HepG2 (cell line): ENCODE measurements around the gene RNF11. TPM values are rescaled to one million over a fixed set of nuclear protein-coding genes. Genes with fewer than 3 reads are reported as not detected.

Experiments
- ATAC-seq: fragments of 200-7000 bp; cut with Tn5 transposase; 3 replicates; pipeline ENCODE4 v1.9.1; 2020; ENCODE audit warnings: mild to moderate bottlenecking, moderate library complexity
- BruUV-seq: library from RNA; stranded (reverse); fragments of 400-500 nt; replicated peaks from 2 replicates; lab custom pipeline; 2021; lab: Mats Ljungman, UMichigan
- CTCF ChIA-PET: fragments of 300-600 bp; formaldehyde crosslinking; extraction: SDS; loops from one replicate; lab custom pipeline; 2021; ENCODE audit warnings: low total read pairs, inconsistent platforms, low intra/inter-chr PET ratio; lab: Yijun Ruan, JAX
- POLR2A ChIA-PET: fragments of 350-600 bp; sonication (Branson Sonifier 250); formaldehyde crosslinking; loops from one replicate; lab custom pipeline; 2020; ENCODE audit warnings: antibody characterized with exemption, inconsistent platforms; lab: Yijun Ruan, JAX
- DNase-seq: peaks from one replicate; pipeline ENCODE4 v3.0.0-alpha.2; 2015; ENCODE audit warnings: low spot score
- FAIRE-seq: peaks from 3 replicates; lab custom pipeline; 2011; peaks lifted over from hg19 to GRCh38; lab: Jason Lieb, UNC
- H2AFZ ChIP-seq: one replicate; pipeline ENCODE4 v1.6.1; 2011; ENCODE audit warnings: low read length, inconsistent platforms
- H3K27ac ChIP-seq: fragments of 300-600 bp; 3 replicates; pipeline ENCODE4 v1.8.0; 2011; ENCODE audit warnings: mixed run types, mild to moderate bottlenecking, mixed read lengths, low read length, inconsistent platforms; ENCODE audit not compliant: insufficient read depth; ENCODE audit errors: extremely low read length
- H3K27me3 ChIP-seq, 2 experiments: fragments of 200-600 bp in 1 of 2; 2 replicates in 1 of 2; 3 replicates in 1 of 2; pipeline versions ENCODE4 v1.6.0 to v1.8.0; 2011; ENCODE audit warnings: low read length in 2 of 2, mild to moderate bottlenecking in 2 of 2, moderate library complexity in 2 of 2, inconsistent platforms in 1 of 2; ENCODE audit not compliant: insufficient read depth in 2 of 2, control insufficient read depth in 1 of 2
- H3K36me3 ChIP-seq, 2 experiments: fragments of 200-600 bp in 1 of 2; replicated peaks in 1 of 2; 2 replicates in 1 of 2; 3 replicates in 1 of 2; pipeline versions ENCODE4 v1.5.1 to v1.8.0; 2011; ENCODE audit warnings: low read length in 2 of 2, inconsistent platforms in 1 of 2; ENCODE audit not compliant: insufficient read depth in 2 of 2, control insufficient read depth in 1 of 2
- H3K4me1 ChIP-seq: 2 replicates; pipeline ENCODE4 v1.5.1; 2012; ENCODE audit warnings: low read length, inconsistent platforms; ENCODE audit not compliant: insufficient read depth
- H3K4me2 ChIP-seq: 2 replicates; pipeline ENCODE4 v1.6.0; 2011; ENCODE audit warnings: low read depth, low read length, inconsistent platforms
- H3K4me3 ChIP-seq, 3 experiments: fragments of 200-600 bp in 1 of 3; sonication (generic), shearing (Covaris generic) in 1 of 3; replicated peaks in 1 of 3; 2 replicates each; pipeline ENCODE4 v1.5.1; 2011 to 2016; ENCODE audit warnings: low read length in 3 of 3, inconsistent platforms in 2 of 3, low read depth in 2 of 3, mild to moderate bottlenecking in 2 of 3, control low read depth in 1 of 3, mixed read lengths in 1 of 3; ENCODE audit not compliant: insufficient read depth in 1 of 3
- H3K79me2 ChIP-seq: one replicate; pipeline ENCODE4 v1.6.1; 2011; ENCODE audit warnings: low read length, inconsistent platforms; ENCODE audit not compliant: insufficient read depth
- H3K9ac ChIP-seq: 2 replicates; pipeline ENCODE4 v1.6.0; 2011; ENCODE audit warnings: mild to moderate bottlenecking, low read depth, low read length, inconsistent platforms; ENCODE audit not compliant: insufficient read depth
- H3K9me3 ChIP-seq: 2 replicates; pipeline ENCODE4 v1.5.1; 2012; ENCODE audit warnings: mild to moderate bottlenecking, low read length
- H4K20me1 ChIP-seq: 2 replicates; pipeline ENCODE4 v1.6.0; 2011; ENCODE audit warnings: inconsistent platforms, mild to moderate bottlenecking, low read length, moderate library complexity; ENCODE audit not compliant: insufficient read depth
- GFI1 ChIP-seq: sonication (generic); formaldehyde crosslinking; IDR thresholded peaks from 2 replicates; pipeline ENCODE4 v1.5.0; 2020; ENCODE audit warnings: missing genetic modification reagents, mild to moderate bottlenecking, borderline replicate concordance
- MED1 ChIP-seq: sonication (generic); formaldehyde crosslinking; IDR thresholded peaks from 2 replicates; pipeline ENCODE4 v1.4.0; 2020; ENCODE audit warnings: missing genetic modification reagents
- NFE2L1 ChIP-seq: sonication (generic); formaldehyde crosslinking; IDR thresholded peaks from 2 replicates; pipeline ENCODE4 v1.4.0; 2020; ENCODE audit warnings: missing genetic modification reagents, mild to moderate bottlenecking, borderline replicate concordance
- SMAD9 ChIP-seq: sonication (generic); formaldehyde crosslinking; IDR thresholded peaks from 2 replicates; pipeline ENCODE4 v1.5.1; 2020; ENCODE audit warnings: mild to moderate bottlenecking, missing genetic modification reagents
- SMARCC2 ChIP-seq: fragments of 450-650 bp; IDR thresholded peaks from 2 replicates; pipeline ENCODE4 v1.6.1; 2017; ENCODE audit warnings: antibody characterized with exemption, mild to moderate bottlenecking
- SOX5 ChIP-seq: IDR thresholded peaks from 2 replicates; pipeline ENCODE4 v1.6.1; 2016; ENCODE audit warnings: borderline replicate concordance
- SPEN ChIP-seq: sonication (generic); formaldehyde crosslinking; IDR thresholded peaks from 2 replicates; pipeline ENCODE4 v1.5.1; 2020; ENCODE audit warnings: low read depth, mild to moderate bottlenecking, missing genetic modification reagents
- TGIF2 ChIP-seq: IDR thresholded peaks from 2 replicates; pipeline ENCODE4 v1.6.1; 2016; ENCODE audit warnings: control low read depth, missing compliant biosample characterization
- ZFP36 ChIP-seq: fragments of 150-350 bp; IDR thresholded peaks from 2 replicates; pipeline ENCODE4 v1.6.1; 2018; ENCODE audit warnings: borderline replicate concordance, low read length, low read depth; ENCODE audit not compliant: partially characterized antibody
- ZNF329 ChIP-seq: sonication (generic); formaldehyde crosslinking; IDR thresholded peaks from 2 replicates; pipeline ENCODE4 v1.9.0; 2021; ENCODE audit warnings: low read depth, mild to moderate bottlenecking, missing genetic modification reagents
- ZNF431 ChIP-seq: sonication (generic); formaldehyde crosslinking; IDR thresholded peaks from 2 replicates; pipeline ENCODE4 v1.9.0; 2022; ENCODE audit warnings: missing genetic modification reagents, low read depth, mild to moderate bottlenecking, borderline replicate concordance
- ZNF576 ChIP-seq: sonication (generic); formaldehyde crosslinking; IDR thresholded peaks from 2 replicates; pipeline ENCODE4 v1.4.0; 2020; ENCODE audit warnings: mild to moderate bottlenecking, missing genetic modification reagents
- ZNF740 ChIP-seq: sonication (generic); formaldehyde crosslinking; IDR thresholded peaks from 2 replicates; pipeline ENCODE4 v1.4.0; 2020; ENCODE audit warnings: missing genetic modification reagents
- ZSCAN21 ChIP-seq: sonication (generic); formaldehyde crosslinking; IDR thresholded peaks from 2 replicates; pipeline ENCODE4 v1.8.0; 2022; ENCODE audit warnings: mild to moderate bottlenecking, missing genetic modification reagents, moderate library complexity, borderline replicate concordance
- WGBS: methylation state at CpG from one replicate; pipeline ENCODE4 v1.1.6; 2017; ENCODE audit warnings: low lambda C conversion rate; 5-methylcytosine and 5-hydroxymethylcytosine counted together
- in situ Hi-C: cut with HindIII; loops from 2 replicates; pipeline ENCODE4 v1.10.0; 2017; ENCODE audit warnings: low pct_unique_long_range_greater_than_20kb; ENCODE audit not compliant: extremely low pct_ligation_motif_present
- intact Hi-C: fragments of 100-400 bp; cut with micrococcal nuclease; formaldehyde crosslinking; loops from one replicate; pipeline ENCODE4 v1.10.0; 2022; ENCODE audit not compliant: unreplicated experiment
- polyA plus RNA-seq, 8 experiments: library from polyadenylated mRNA; depleted of rRNA in 3 of 8; stranded (reverse) in 7 of 8; unstranded in 1 of 8; fragments of >200 nt; fragmentation: Illumina TruSeq in 4 of 8; extraction: Trizol in 4 of 8; gene quantifications; 2 replicates each; pipeline versions ENCODE4 v1.2.1 to v1.2.3, GENCODE V29; 2011 to 2016; ENCODE audit warnings: low read depth in 4 of 8, missing spikeins in 1 of 8, mixed read lengths in 1 of 8; ENCODE audit not compliant: insufficient read depth in 1 of 8
- total RNA-seq, 5 experiments: library from RNA; depleted of rRNA; stranded (reverse); fragments of >200 nt; fragmentation: Illumina TruSeq; extraction: Trizol; gene quantifications; 2 replicates each; pipeline ENCODE4 v1.2.3, GENCODE V29; 2016; ENCODE audit warnings: low read depth in 1 of 5
- TF ChIP-seq, protein P1 (sequence below): sonication (generic); formaldehyde crosslinking; IDR thresholded peaks from 2 replicates; pipeline ENCODE4 v1.4.0; 2020; ENCODE audit warnings: missing genetic modification reagents, borderline replicate concordance
- TF ChIP-seq, protein P2 (sequence below): sonication (generic); formaldehyde crosslinking; IDR thresholded peaks from 2 replicates; pipeline ENCODE4 v1.4.0; 2020; ENCODE audit warnings: mild to moderate bottlenecking, low read depth, missing genetic modification reagents
- TF ChIP-seq, protein P3 (sequence below): sonication (generic); formaldehyde crosslinking; IDR thresholded peaks from 2 replicates; pipeline ENCODE4 v1.4.0; 2020; ENCODE audit warnings: missing genetic modification reagents, mild to moderate bottlenecking, borderline replicate concordance

RNF11 gene
- total and polyA plus RNA-seq, 2 of the 13 experiments (the other 11 are each of a cell fraction or from before 2014, with no cell fraction given), result 41.2 to 48.8 TPM

- TF ChIP-seq, protein P1, sequence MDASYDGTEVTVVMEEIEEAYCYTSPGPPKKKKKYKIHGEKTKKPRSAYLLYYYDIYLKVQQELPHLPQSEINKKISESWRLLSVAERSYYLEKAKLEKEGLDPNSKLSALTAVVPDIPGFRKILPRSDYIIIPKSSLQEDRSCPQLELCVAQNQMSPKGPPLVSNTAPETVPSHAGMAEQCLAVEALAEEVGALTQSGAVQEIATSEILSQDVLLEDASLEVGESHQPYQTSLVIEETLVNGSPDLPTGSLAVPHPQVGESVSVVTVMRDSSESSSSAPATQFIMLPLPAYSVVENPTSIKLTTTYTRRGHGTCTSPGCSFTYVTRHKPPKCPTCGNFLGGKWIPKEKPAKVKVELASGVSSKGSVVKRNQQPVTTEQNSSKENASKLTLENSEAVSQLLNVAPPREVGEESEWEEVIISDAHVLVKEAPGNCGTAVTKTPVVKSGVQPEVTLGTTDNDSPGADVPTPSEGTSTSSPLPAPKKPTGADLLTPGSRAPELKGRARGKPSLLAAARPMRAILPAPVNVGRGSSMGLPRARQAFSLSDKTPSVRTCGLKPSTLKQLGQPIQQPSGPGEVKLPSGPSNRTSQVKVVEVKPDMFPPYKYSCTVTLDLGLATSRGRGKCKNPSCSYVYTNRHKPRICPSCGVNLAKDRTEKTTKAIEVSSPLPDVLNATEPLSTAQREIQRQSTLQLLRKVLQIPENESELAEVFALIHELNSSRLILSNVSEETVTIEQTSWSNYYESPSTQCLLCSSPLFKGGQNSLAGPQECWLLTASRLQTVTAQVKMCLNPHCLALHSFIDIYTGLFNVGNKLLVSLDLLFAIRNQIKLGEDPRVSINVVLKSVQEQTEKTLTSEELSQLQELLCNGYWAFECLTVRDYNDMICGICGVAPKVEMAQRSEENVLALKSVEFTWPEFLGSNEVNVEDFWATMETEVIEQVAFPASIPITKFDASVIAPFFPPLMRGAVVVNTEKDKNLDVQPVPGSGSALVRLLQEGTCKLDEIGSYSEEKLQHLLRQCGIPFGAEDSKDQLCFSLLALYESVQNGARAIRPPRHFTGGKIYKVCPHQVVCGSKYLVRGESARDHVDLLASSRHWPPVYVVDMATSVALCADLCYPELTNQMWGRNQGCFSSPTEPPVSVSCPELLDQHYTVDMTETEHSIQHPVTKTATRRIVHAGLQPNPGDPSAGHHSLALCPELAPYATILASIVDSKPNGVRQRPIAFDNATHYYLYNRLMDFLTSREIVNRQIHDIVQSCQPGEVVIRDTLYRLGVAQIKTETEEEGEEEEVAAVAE (CRISPR knock-in tag), result no peak
- no peak for TF ChIP-seq NFE2L1 (CRISPR knock-in tag)
- no peak for TF ChIP-seq ZFP36
- TF ChIP-seq ZSCAN21, result no peak
- TF ChIP-seq SMARCC2, result no peak
Measured at GRCh38 chr1:51203121-51203873, 32.8 kb upstream of the RNF11 start (continued).

DNA sequence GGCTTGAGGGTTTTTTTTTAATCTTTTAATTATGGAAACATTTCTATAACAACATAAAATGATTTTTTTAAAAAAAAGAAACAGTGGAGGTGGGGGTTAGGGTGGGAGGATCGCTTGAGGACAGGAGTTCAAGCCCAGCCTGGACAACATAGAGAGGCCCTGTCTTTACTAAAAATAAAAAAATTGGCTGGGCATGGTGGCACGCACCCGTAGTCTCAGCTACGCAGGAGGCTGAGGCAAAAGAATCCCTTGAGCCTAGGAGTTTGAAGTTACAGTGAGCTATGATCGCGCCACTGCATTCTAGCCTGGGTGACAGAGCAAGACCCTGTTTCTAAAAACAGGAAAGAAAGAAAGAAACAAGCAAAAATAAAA, 32.2 kb upstream of the RNF11 start:
- ATAC-seq (no peak), FAIRE-seq (no peak), DNase-seq (no peak)
- intact Hi-C loops (no loop called here), in situ Hi-C loops (no loop called here)
- H3K4me1 ChIP-seq, result no peaks in the 10 kb centered on the region
- ChIA-PET POLR2A (no interaction called here), CTCF (no interaction called here)
- no peak overlapping the region for H3K27ac ChIP-seq
- no peak overlapping the region for H3K4me3 ChIP-seq
- WGBS, result 80% methylated on average over 6 of the region's 6 CpGs
- H3K36me3 ChIP-seq, result no peaks in the 10 kb centered on the region
- H3K79me2 ChIP-seq, result no peaks in the 10 kb centered on the region
- BruUV-seq, result no TSS peak
- no peak overlapping the region for H2AFZ ChIP-seq
- no peaks in the 10 kb centered on the region for H4K20me1 ChIP-seq
- H3K4me2 ChIP-seq, result no peak overlapping the region
- no peaks in the 10 kb centered on the region; a peak in 1 of 5 replicates for H3K27me3 ChIP-seq
- no peak overlapping the region for H3K9ac ChIP-seq
- no peaks in the 10 kb centered on the region for H3K9me3 ChIP-seq
- no peak for TF ChIP-seq SPEN (CRISPR knock-in tag)
- TF ChIP-seq, protein P2, sequence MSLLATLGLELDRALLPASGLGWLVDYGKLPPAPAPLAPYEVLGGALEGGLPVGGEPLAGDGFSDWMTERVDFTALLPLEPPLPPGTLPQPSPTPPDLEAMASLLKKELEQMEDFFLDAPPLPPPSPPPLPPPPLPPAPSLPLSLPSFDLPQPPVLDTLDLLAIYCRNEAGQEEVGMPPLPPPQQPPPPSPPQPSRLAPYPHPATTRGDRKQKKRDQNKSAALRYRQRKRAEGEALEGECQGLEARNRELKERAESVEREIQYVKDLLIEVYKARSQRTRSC, result no peak
- TF ChIP-seq ZNF576 (CRISPR knock-in tag), result no peak
- TF ChIP-seq TGIF2 (CRISPR knock-in tag), result no peak
- TF ChIP-seq ZNF329 (CRISPR knock-in tag), result no peak
- TF ChIP-seq MED1, result no peak
- no peak for TF ChIP-seq ZNF431
- no peak for TF ChIP-seq SMAD9
- no peak for TF ChIP-seq GFI1 (CRISPR knock-in tag)
- TF ChIP-seq, protein P3, sequence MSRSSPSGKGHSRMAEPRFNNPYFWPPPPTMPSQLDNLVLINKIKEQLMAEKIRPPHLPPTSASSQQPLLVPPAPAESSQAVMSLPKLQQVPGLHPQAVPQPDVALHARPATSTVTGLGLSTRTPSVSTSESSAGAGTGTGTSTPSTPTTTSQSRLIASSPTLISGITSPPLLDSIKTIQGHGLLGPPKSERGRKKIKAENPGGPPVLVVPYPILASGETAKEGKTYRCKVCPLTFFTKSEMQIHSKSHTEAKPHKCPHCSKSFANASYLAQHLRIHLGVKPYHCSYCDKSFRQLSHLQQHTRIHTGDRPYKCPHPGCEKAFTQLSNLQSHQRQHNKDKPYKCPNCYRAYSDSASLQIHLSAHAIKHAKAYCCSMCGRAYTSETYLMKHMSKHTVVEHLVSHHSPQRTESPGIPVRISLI, result no peak
- TF ChIP-seq SOX5 (CRISPR knock-in tag), result no peak
- TF ChIP-seq ZNF740 (CRISPR knock-in tag), result no peak
